HG03025 (cell line): Measurements from ENCODE around the gene SLITRK6.
"Not testable (repeated sequence)": the region's sequence is repeated elsewhere in the genome, so short reads cannot be mapped to it uniquely, and the experiment has no call there.

Experiments used
- ATAC-seq: cut with Tn5 transposase; IDR thresholded peaks from one replicate; pipeline ENCODE4 v1.9.1; 2021; ENCODE audit warnings: mild to moderate bottlenecking, moderate library complexity; ENCODE audit not compliant: unreplicated experiment, low FRiP score

The SLITRK6 gene, protein sequence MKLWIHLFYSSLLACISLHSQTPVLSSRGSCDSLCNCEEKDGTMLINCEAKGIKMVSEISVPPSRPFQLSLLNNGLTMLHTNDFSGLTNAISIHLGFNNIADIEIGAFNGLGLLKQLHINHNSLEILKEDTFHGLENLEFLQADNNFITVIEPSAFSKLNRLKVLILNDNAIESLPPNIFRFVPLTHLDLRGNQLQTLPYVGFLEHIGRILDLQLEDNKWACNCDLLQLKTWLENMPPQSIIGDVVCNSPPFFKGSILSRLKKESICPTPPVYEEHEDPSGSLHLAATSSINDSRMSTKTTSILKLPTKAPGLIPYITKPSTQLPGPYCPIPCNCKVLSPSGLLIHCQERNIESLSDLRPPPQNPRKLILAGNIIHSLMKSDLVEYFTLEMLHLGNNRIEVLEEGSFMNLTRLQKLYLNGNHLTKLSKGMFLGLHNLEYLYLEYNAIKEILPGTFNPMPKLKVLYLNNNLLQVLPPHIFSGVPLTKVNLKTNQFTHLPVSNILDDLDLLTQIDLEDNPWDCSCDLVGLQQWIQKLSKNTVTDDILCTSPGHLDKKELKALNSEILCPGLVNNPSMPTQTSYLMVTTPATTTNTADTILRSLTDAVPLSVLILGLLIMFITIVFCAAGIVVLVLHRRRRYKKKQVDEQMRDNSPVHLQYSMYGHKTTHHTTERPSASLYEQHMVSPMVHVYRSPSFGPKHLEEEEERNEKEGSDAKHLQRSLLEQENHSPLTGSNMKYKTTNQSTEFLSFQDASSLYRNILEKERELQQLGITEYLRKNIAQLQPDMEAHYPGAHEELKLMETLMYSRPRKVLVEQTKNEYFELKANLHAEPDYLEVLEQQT

DNA sequence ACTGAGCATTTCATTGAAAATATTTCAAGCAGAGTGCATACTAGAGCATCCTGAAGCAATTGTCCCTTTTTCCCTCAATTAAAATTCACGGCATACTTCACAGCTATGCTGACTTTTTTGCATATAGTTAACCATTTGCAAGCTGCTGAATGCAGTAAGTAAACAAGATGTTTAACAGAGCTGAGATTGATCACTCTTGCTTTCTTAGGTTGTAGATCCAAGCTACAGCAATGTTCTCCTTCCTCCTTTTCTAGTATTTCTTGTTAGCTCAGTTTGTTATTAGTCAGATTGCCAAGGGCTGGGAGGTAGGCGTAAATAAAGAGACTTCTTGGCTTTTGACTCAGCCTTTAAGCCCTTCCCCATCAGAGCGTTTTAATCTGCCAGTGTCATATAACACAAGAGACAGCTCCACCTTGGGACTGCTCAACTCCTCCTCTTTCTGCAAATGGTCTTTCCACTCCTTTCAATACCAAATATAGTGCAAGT lies at the start of gene SLITRK6:
Gene SLITRK6 (minus strand): TSS at position 323 of the 486 bp plus-strand sequence. CDS start 2,911 bp downstream, outside the sequence.
- ATAC-seq: no peak

GRCh38 chr13:85847012-85847411 lies 47.8 kb upstream of the SLITRK6 start:
- ATAC-seq: no peak

DNA sequence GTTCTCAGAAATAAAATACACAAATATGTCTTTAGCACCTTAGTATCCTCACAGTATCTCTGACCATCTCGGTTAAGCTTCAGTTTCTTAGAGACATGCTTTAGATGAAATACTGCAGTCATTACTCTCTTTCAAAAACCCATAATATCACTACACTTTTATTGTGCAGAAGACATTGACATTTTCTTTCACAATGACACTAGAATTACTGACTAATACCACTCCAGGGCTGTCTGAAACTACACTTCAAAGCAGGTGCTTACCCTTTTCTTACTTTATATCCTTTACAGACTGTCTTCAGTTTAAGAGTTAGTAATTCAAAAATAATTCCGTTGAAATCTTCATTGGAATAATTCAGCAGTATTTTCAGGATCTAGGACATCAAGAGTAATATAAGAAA lies 42.2 kb upstream of the SLITRK6 start:
- no peak for ATAC-seq

DNA sequence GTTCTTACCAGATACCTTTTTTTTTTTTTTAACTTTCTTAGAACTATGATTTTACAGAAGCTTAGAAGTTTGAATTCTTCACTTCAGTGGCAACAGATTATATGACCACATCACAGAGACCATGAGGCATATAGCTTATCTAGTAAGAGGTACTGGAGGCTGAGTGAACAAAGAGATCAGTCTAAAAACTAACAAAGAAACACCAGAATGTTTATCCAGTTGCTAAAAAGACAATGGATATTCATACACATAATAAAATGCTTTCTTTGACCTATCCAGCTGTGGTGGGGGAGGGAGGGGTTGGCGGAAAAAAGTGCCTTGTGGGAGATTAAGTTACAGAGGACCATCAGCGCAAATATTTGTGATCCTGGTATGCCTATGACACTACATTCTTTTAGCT lies 34.7 kb upstream of the SLITRK6 start:
- no peak for ATAC-seq

DNA sequence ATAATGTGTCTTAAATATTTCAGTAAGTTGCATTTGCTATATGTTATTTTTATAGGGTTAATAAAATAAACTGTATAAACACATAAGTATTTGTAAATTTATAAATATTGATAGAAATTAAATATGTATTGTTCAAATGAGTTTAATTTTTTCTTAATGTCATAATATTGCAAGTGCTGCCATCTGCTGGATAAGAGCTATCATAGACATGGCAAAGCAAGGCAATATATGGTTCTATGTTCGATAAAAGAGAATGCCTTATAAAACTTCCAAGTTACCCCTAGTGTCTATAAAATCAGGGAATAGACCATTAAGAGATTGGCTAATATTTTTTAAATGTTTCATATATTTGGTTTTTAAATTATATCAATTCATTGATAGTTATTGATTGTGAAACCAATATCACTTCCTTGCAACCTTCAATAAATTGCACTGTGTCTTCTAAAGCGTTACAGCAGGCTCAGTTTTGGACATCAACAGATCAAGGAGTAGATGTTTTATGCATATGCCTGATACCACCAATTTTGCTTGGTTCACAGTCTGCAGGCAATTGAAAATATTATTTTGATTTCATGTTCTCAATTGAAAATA lies 29.0 kb upstream of the SLITRK6 start:
- peak; percentile 75 for ATAC-seq

- ATAC-seq: no peak
Observed at GRCh38 chr13:85825454-85825853, 26.2 kb upstream of the SLITRK6 start.

GRCh38 chr13:85823832-85824231 lies 24.6 kb upstream of the SLITRK6 start:
- ATAC-seq: no peak

DNA sequence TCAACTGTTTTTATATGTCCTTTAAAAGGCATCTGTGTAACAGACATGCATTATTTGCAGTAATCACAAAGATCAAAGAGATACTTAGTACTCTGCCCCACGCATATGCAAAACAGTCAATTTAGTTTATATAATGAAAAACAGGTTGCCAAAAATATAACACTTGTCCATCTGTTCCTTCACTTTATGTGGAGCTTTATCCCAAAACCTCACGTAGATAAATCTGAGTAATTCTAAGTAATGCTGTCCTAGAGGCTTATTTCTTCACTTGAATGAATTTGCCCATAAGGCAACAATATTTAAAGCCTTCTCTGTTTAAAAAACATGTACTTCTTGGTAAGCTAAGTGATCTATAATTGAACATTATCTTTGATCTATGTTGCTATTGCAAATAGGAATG lies 20.3 kb upstream of the SLITRK6 start:
- ATAC-seq: no peak

- ATAC-seq: no peak
Observed at GRCh38 chr13:85816413-85816812, 17.2 kb upstream of the SLITRK6 start.

DNA sequence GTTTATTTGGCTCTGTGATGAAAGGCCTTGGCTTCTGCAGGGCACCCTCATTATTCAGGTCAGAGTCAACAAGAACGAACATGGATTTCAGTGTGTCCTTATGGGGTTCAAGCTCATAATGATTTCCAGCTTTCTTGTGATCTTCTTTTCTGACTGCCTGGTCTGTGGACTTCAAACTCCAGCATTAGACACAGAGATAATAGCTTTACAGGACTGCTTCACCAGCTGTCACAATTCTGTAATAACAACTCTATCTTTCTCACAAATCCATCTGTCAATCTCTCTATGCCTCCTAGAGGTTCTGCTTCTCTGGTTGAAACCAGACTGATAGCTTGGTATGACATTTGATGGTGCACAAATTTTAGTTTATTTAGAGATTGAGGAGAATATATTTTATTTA lies 13.1 kb upstream of the SLITRK6 start:
- no peak for ATAC-seq

DNA sequence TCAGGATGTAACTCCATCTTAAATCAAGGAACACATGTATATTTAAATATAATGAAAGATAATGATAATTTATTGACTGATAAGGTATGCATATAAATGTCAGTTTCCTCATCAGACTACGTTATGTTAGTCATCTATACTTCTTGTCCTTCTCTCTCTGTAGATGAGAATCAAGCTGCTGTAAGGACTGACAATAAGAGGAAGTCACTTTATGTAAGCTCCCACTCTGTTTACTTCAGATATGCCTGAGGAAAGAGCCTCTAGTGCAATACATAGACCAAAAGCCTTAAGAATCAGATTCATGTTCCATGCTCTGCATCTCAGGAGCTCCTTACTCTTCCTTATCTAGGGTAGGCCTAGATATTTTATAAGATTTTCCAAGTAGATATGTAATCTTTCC lies 9.6 kb upstream of the SLITRK6 start:
- ATAC-seq: no peak

DNA sequence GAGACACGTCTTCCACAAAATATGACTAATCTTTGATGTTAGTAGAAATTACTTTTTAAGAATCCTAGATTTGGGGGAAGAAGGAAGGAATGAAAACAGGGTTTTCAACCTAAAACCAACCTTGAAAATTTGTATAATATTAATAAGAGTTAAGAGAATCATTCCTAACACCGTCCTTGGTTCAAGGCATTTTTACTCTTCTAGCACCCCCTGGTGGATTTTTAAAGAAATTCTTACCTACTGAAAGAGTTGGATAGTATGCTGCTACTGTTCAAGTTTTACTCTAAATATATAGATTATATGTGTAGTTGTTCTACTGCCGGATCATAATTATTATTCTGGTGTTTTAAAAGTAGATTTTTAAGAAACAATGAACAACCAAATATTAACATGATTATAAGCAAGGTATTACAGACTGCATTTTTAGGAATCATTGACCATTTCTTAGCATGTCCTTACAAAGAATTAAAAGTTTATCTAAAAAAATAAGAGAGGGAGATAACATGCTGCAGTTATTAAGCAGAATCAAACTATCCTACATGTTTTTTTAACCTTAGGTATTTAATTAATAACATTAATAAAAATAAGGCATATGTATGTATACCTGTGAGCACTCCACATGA lies 7.4 kb upstream of the SLITRK6 start:
- ATAC-seq: peak; percentile 67

- no peak for ATAC-seq
Observed at GRCh38 chr13:85798556-85798955, 663 bp downstream of the SLITRK6 start.

GRCh38 chr13:85797311-85797710 lies 1.9 kb downstream of the SLITRK6 start:
- ATAC-seq: no peak

DNA sequence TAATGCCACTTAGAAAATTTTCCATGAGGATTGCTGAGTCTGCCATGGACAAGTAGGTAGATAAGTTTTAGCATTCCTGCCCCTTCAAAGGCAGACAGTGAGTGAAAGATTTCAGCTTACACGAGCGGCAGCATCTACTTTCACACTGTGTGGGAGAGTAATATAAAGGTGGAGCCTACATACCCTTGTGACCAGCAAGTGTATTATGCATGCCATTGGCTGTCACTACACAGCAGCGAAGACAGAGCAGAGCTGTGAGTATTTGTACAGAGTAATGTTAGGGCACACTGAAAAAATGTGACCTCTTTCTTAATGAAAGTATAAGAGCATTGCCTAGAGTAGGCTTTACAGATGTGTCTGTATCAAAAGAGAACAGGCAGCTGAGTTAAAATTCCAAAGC lies 14.0 kb downstream of the SLITRK6 start:
- ATAC-seq: no peak

DNA sequence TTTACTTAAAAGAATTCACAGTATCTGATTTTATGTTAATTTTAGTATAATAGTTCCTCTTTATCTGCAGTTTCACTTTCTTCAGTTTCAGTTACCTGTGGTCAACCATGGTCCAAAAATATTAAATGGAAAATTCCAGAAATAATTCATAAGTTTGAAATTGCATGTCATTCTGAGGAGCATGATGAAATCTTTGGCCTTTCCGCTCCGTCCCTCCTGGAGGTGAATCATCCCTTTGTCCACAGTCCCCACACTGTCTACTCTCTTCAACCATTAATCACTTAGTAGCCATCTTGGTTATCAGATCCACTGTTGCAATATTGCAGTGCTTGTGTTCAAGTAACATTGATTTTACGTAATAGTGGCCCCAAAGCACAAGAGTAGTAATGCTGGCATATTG lies 26.9 kb downstream of the SLITRK6 start:
- no peak for ATAC-seq

DNA sequence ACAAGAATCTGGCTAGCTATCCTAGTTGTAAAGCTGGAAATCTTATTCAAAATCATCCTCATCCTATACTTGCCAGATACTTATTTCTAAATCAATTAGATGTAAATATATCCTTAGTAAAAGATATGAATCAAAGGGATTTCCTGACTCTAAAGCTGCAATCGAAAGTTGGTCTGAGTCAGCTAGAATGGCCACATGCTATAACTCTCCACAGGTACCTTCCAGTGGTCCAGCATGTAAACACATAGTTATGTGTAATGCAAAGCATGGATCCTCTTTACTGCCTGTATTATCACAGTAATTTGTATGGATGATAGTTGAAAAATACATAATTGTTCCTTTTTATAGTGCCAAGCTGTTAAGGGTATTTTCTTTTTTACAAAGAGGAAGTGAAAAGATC lies 27.4 kb downstream of the SLITRK6 start:
- no peak for ATAC-seq

- ATAC-seq: no peak
Observed at GRCh38 chr13:85768946-85769345, 30.3 kb downstream of the SLITRK6 start.

DNA sequence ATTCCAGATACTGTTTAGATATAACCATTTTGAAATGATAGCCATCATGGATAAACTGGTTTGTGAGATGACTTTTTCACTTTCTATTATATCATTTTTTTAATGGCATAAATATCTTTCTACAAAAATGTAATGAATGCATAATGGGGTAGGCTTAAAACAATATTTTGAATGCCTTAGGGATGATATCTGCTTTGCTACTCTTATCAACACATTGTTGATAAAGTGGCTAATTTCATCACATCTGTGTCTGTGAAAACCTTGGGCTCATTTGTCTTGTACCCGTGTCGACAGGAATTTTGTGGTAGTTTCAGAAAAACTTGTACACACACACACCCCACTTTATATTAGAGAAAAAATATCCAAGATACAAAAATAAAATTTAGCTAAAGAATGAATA lies 44.1 kb downstream of the SLITRK6 start:
- no peak for ATAC-seq

- not testable (repeated sequence) for ATAC-seq
Observed at GRCh38 chr13:85743201-85743770, 55.9 kb downstream of the SLITRK6 start.
